Panc1 (cell line): ENCODE measurements around the gene C9orf43. TPM values are rescaled to one million over a fixed set of nuclear protein-coding genes. Genes with fewer than 3 reads are reported as not detected.

Source experiments
- ATAC-seq: fragments of 200-7000 bp; cut with Tn5 transposase; 2 replicates; pipeline ENCODE4 v1.9.1; 2020; ENCODE audit warnings: mild to moderate bottlenecking, moderate library complexity
- BruUV-seq: library from RNA; stranded (reverse); fragments of 400-500 nt; replicated peaks from 2 replicates; lab custom pipeline; 2021; lab: Mats Ljungman, UMichigan
- CTCF ChIA-PET: fragments of 300-600 bp; sonication (Branson Sonifier 250); formaldehyde crosslinking; loops from one replicate; lab custom pipeline; 2022; ENCODE audit warnings: antibody characterized with exemption; lab: Charles Lee
- POLR2A ChIA-PET: fragments of 300-600 bp; sonication (Branson Sonifier 250); formaldehyde crosslinking; loops from one replicate; lab custom pipeline; 2022; ENCODE audit warnings: antibody characterized with exemption; lab: Charles Lee
- DNase-seq: peaks from one replicate; pipeline ENCODE4 v3.0.0-alpha.2; 2010; ENCODE audit warnings: low read depth, low spot score
- H3K27ac ChIP-seq: 2 replicates; pipeline ENCODE4 v1.5.1; 2011; ENCODE audit warnings: mild to moderate bottlenecking, low read length, inconsistent platforms
- H3K27me3 ChIP-seq: fragments of 200-500 bp; sonication (Bioruptor generic); 2 replicates; pipeline ENCODE4 v1.6.0; 2014; ENCODE audit warnings: low read length, inconsistent platforms; ENCODE audit not compliant: control insufficient read depth, insufficient read depth
- H3K36me3 ChIP-seq: fragments of 200-500 bp; sonication (Bioruptor generic); 2 replicates; pipeline ENCODE4 v1.5.1; 2014; ENCODE audit warnings: inconsistent platforms, mild to moderate bottlenecking, low read length, moderate library complexity; ENCODE audit not compliant: control insufficient read depth, insufficient read depth
- H3K4me1 ChIP-seq: 2 replicates; pipeline ENCODE4 v1.5.1; 2011; ENCODE audit warnings: inconsistent platforms, mild to moderate bottlenecking, low read length, moderate library complexity; ENCODE audit not compliant: control insufficient read depth, insufficient read depth
- H3K4me3 ChIP-seq, 2 experiments: 2 replicates each; pipeline ENCODE4 v1.5.1; 2011 to 2012; ENCODE audit warnings: low read depth in 2 of 2, low read length in 2 of 2, mild to moderate bottlenecking in 2 of 2, inconsistent platforms in 1 of 2, moderate library complexity in 1 of 2
- H3K9me3 ChIP-seq: fragments of 200-500 bp; sonication (Bioruptor generic); 2 replicates; pipeline ENCODE4 v1.5.1; 2014; ENCODE audit warnings: low read depth, mild to moderate bottlenecking, inconsistent platforms, low read length, moderate library complexity; ENCODE audit not compliant: control insufficient read depth, insufficient read depth
- CTCF ChIP-seq: fragments of 450-650 bp; IDR thresholded peaks from 2 replicates; pipeline ENCODE4 v1.5.1; 2017; ENCODE audit warnings: mild to moderate bottlenecking
- POLR2AphosphoS5 ChIP-seq: IDR thresholded peaks from 2 replicates; pipeline ENCODE4 v1.6.1; 2012; ENCODE audit warnings: mild to moderate bottlenecking, low read depth, low read length, moderate library complexity
- REST ChIP-seq, 2 experiments: IDR thresholded peaks; 2 replicates each; pipeline ENCODE4 v1.6.1; 2011 to 2012; ENCODE audit warnings: low read depth in 2 of 2, control low read depth in 1 of 2, low read length in 1 of 2, mild to moderate bottlenecking in 1 of 2, moderate library complexity in 1 of 2; ENCODE audit not compliant: insufficient read depth in 1 of 2
- SIN3A ChIP-seq: IDR thresholded peaks from 2 replicates; pipeline ENCODE4 v1.6.1; 2012; ENCODE audit warnings: low read depth, mild to moderate bottlenecking, low read length, moderate library complexity, borderline replicate concordance; ENCODE audit not compliant: insufficient read depth
- TCF7L2 ChIP-seq: IDR thresholded peaks from 2 replicates; pipeline ENCODE4 v1.6.1; 2011; ENCODE audit warnings: mild to moderate bottlenecking, low read depth, low read length, inconsistent platforms
- in situ Hi-C: cut with HindIII; loops from 2 replicates; pipeline ENCODE4 v1.10.0; 2016; ENCODE audit warnings: low sequenced_read_pairs, low pct_unique_long_range_greater_than_20kb
- intact Hi-C: fragments of 100-400 bp; cut with micrococcal nuclease; formaldehyde crosslinking; loops from one replicate; pipeline ENCODE4 v1.10.0; 2022; ENCODE audit not compliant: unreplicated experiment
- total RNA-seq: library from RNA; stranded (reverse); gene quantifications from one replicate; pipeline ENCODE4 v1.2.1, GENCODE V29; 2021; ENCODE audit not compliant: unreplicated experiment

Gene C9orf43
- total RNA-seq, 1 experiment from 2014 or later: 1.2 TPM

- no TSS peak for BruUV-seq
- H3K9me3 ChIP-seq: no peaks in the 10 kb centered on the region
- DNase-seq (no peak), ATAC-seq (no peak)
- H3K27me3 ChIP-seq: no peaks in the 10 kb centered on the region
- no peaks in the 10 kb centered on the region for H3K4me1 ChIP-seq
- ChIA-PET POLR2A (no interaction called here), CTCF (no interaction called here)
- intact Hi-C loops: no loop called here
- H3K4me3 ChIP-seq: no peak overlapping the region
- in situ Hi-C loops: no loop called here
- H3K36me3 ChIP-seq: no peaks in the 10 kb centered on the region
- TF ChIP-seq SIN3A (no peak), REST (IDR thresholded peaks at IDR 0.05; ENCODE audit: insufficient read depth in 1 of 2, low read depth in 2 of 2, low read length in 1 of 2) (no peak), POLR2AphosphoS5 (no peak), CTCF (no peak), TCF7L2 (no peak)
- no peak overlapping the region for H3K27ac ChIP-seq
Observed at GRCh38 chr9:113425072-113425471, 14.5 kb downstream of the C9orf43 start.

GRCh38 chr9:113426701-113427100, 16.2 kb downstream of the C9orf43 start:
- TF ChIP-seq REST (IDR thresholded peaks at IDR 0.05; ENCODE audit: insufficient read depth in 1 of 2, low read depth in 2 of 2, low read length in 1 of 2): no peak
- TF ChIP-seq CTCF: no peak
- no peak for TF ChIP-seq SIN3A
- TF ChIP-seq POLR2AphosphoS5: no peak
- no peak for TF ChIP-seq TCF7L2
- no peak overlapping the region for H3K4me3 ChIP-seq
- ATAC-seq (no peak), DNase-seq (no peak)
- intact Hi-C loops (no loop called here), in situ Hi-C loops (no loop called here)
- ChIA-PET POLR2A (no interaction called here), CTCF (interaction anchor here (0.5 to 0.6 kb wide), 2 partner anchors 20 to 115 kb away, joined by 4 to 6 read pairs; no protein-coding TSS in a partner anchor)
- no peaks in the 10 kb centered on the region for H3K36me3 ChIP-seq
- H3K9me3 ChIP-seq: no peaks in the 10 kb centered on the region
- H3K4me1 ChIP-seq: no peaks in the 10 kb centered on the region
- no TSS peak for BruUV-seq
- H3K27me3 ChIP-seq: no peaks in the 10 kb centered on the region
- H3K27ac ChIP-seq: no peak overlapping the region
